ENCODE data around the gene TDRD9.

- no peak for TF ChIP-seq POLR2A (IDR thresholded peaks at IDR 0.05; ENCODE audit: low read length)
- TF ChIP-seq GATA1 (IDR thresholded peaks at IDR 0.05; ENCODE audit: low read depth, low read length) = no peak
Observed at GRCh38 chr14:104051092-104051813, 123.0 kb downstream of the TDRD9 start.

Data from erythroblast (primary cell).